Measurements from ENCODE around the gene TGFBI. TPM values are rescaled to one million over a fixed set of nuclear protein-coding genes. Genes with fewer than 3 reads are reported as not detected.

The TGFBI gene
- polyA plus RNA-seq, 1 experiment = 2,219 TPM

- POLR2A ChIA-PET = interaction anchor here (1.0 kb wide), 1 partner anchor 26 kb away, joined by 4 read pairs; no protein-coding TSS in a partner anchor
- CTCF ChIA-PET = interaction anchor here (0.8 to 2.8 kb wide), 6 partner anchors 8 to 145 kb away, joined by 3 to 14 read pairs (median 3); no protein-coding TSS in a partner anchor
Observed at GRCh38 chr5:136030956-136031611, 2.3 kb downstream of the TGFBI start.

GRCh38 chr5:136031711-136032110, 2.9 kb downstream of the TGFBI start:
- DNase-seq (ENCODE audit: low read depth, low spot score) = no peak
- CTCF ChIA-PET = interaction anchor here (0.8 to 2.8 kb wide), 5 partner anchors 26 to 145 kb away, joined by 3 to 14 read pairs (median 3); no protein-coding TSS in a partner anchor
- POLR2A ChIA-PET = interaction anchor here (1.0 kb wide), 1 partner anchor 26 kb away, joined by 4 read pairs; no protein-coding TSS in a partner anchor

More at GRCh38 chr5:136030956-136031611, 2.3 kb downstream of the TGFBI start:
- DNase-seq (ENCODE audit: low read depth, low spot score) = no peak
- peaks cover 4% of the 10 kb centered on the region; the same call in 1 of the 2 replicates for H3K9me3 ChIP-seq (ENCODE audit: control insufficient read depth, insufficient read depth, low read length)
- no peak for TF ChIP-seq CTCF (IDR thresholded peaks at IDR 0.05; ENCODE audit: low read depth, low read length)
- H3K4me3 ChIP-seq (ENCODE audit: low read depth, low read length) = peak overlapping the region; percentile 93
- no peaks in the 10 kb centered on the region for H3K27me3 ChIP-seq (ENCODE audit: control insufficient read depth, insufficient read depth, low read length)
- H3K27ac ChIP-seq (ENCODE audit: low read depth, low read length) = no peak overlapping the region

GRCh38 chr5:136032564-136032963, 3.8 kb downstream of the TGFBI start:
- peak; percentile 41 for DNase-seq (ENCODE audit: low read depth, low spot score)
- peak overlapping the region; percentile 93; the same call in 1 of the 2 replicates for H3K4me3 ChIP-seq (ENCODE audit: low read depth, low read length)
- no peaks in the 10 kb centered on the region for H3K27me3 ChIP-seq (ENCODE audit: control insufficient read depth, insufficient read depth, low read length)
- CTCF ChIA-PET = interaction anchor here (1.2 to 2.9 kb wide), 3 partner anchors 25 to 91 kb away, joined by 5 to 14 read pairs (median 10); no protein-coding TSS in a partner anchor
- POLR2A ChIA-PET = interaction anchor here (0.5 to 0.9 kb wide), 3 partner anchors 14 to 90 kb away, joined by 3 to 7 read pairs (median 3); no protein-coding TSS in a partner anchor
- TF ChIP-seq CTCF (IDR thresholded peaks at IDR 0.05; ENCODE audit: low read depth, low read length) = no peak
- H3K27ac ChIP-seq (ENCODE audit: low read depth, low read length) = no peak overlapping the region
- peaks cover 4% of the 10 kb centered on the region for H3K9me3 ChIP-seq (ENCODE audit: control insufficient read depth, insufficient read depth, low read length)

More at GRCh38 chr5:136031711-136032110, 2.9 kb downstream of the TGFBI start:
- TF ChIP-seq CTCF (IDR thresholded peaks at IDR 0.05; ENCODE audit: low read depth, low read length) = no peak
- Histone ChIP-seq H3K4me3 (ENCODE audit: low read depth, low read length) (peak overlapping the region; percentile 93), H3K27ac (ENCODE audit: low read depth, low read length) (peak overlapping the region; percentile 48), H3K27me3 (ENCODE audit: control insufficient read depth, insufficient read depth, low read length) (no peaks in the 10 kb centered on the region), H3K9me3 (ENCODE audit: control insufficient read depth, insufficient read depth, low read length) (peaks cover 4% of the 10 kb centered on the region; the same call in 1 of the 2 replicates)

GRCh38 chr5:136033234-136033633, 4.4 kb downstream of the TGFBI start:
- no peak overlapping the region for H3K27ac ChIP-seq (ENCODE audit: low read depth, low read length)
- no peaks in the 10 kb centered on the region for H3K27me3 ChIP-seq (ENCODE audit: control insufficient read depth, insufficient read depth, low read length)
- H3K4me3 ChIP-seq (ENCODE audit: low read depth, low read length) = no peak overlapping the region
- CTCF ChIA-PET = interaction anchor here (1.2 to 2.9 kb wide), 3 partner anchors 25 to 91 kb away, joined by 5 to 14 read pairs (median 10); no protein-coding TSS in a partner anchor
- POLR2A ChIA-PET = interaction anchor here (0.5 kb wide), 1 partner anchor 90 kb away, joined by 3 read pairs; no protein-coding TSS in a partner anchor
- no peak for DNase-seq (ENCODE audit: low read depth, low spot score)
- H3K9me3 ChIP-seq (ENCODE audit: control insufficient read depth, insufficient read depth, low read length) = peaks cover 9% of the 10 kb centered on the region
- no peak for TF ChIP-seq CTCF (IDR thresholded peaks at IDR 0.05; ENCODE audit: low read depth, low read length)

GRCh38 chr5:136033848-136034247, 5.1 kb downstream of the TGFBI start:
- no peak for DNase-seq (ENCODE audit: low read depth, low spot score)
- no peak for TF ChIP-seq CTCF (IDR thresholded peaks at IDR 0.05; ENCODE audit: low read depth, low read length)
- H3K4me3 ChIP-seq (ENCODE audit: low read depth, low read length) = no peak overlapping the region
- H3K27ac ChIP-seq (ENCODE audit: low read depth, low read length) = no peak overlapping the region
- CTCF ChIA-PET = interaction anchor here (1.2 to 2.9 kb wide), 2 partner anchors 24 to 92 kb away, joined by 5 to 10 read pairs; no protein-coding TSS in a partner anchor
- POLR2A ChIA-PET = no interaction called here
- no peaks in the 10 kb centered on the region for H3K27me3 ChIP-seq (ENCODE audit: control insufficient read depth, insufficient read depth, low read length)
- peaks cover 11% of the 10 kb centered on the region for H3K9me3 ChIP-seq (ENCODE audit: control insufficient read depth, insufficient read depth, low read length)

All from AG04450 (cell line).